Mucosa of stomach (tissue), 1 donor: ENCODE results near the gene TYW5.

Experiments
- H3K27me3 ChIP-seq: one replicate; pipeline ENCODE4 v1.7.0; 2013; ENCODE audit warnings: mild to moderate bottlenecking, low read length; ENCODE audit not compliant: control insufficient read depth, insufficient read depth
- H3K36me3 ChIP-seq: one replicate; pipeline ENCODE4 v1.7.0; 2013; ENCODE audit warnings: low read length; ENCODE audit not compliant: control insufficient read depth, insufficient read depth
- H3K4me1 ChIP-seq: one replicate; pipeline ENCODE4 v1.7.0; 2013; ENCODE audit warnings: mild to moderate bottlenecking, low read length; ENCODE audit not compliant: control insufficient read depth, insufficient read depth
- H3K4me3 ChIP-seq: one replicate; pipeline ENCODE4 v1.7.0; 2013; ENCODE audit warnings: low read length
- H3K9ac ChIP-seq: one replicate; pipeline ENCODE4 v1.7.0; 2013; ENCODE audit warnings: mild to moderate bottlenecking, low read length, moderate library complexity
- H3K9me3 ChIP-seq: one replicate; pipeline ENCODE4 v1.7.0; 2013; ENCODE audit warnings: mild to moderate bottlenecking, low read length, moderate library complexity; ENCODE audit not compliant: control insufficient read depth
- donor health status: Pancreatic carcinoma.

The TYW5 gene

DNA sequence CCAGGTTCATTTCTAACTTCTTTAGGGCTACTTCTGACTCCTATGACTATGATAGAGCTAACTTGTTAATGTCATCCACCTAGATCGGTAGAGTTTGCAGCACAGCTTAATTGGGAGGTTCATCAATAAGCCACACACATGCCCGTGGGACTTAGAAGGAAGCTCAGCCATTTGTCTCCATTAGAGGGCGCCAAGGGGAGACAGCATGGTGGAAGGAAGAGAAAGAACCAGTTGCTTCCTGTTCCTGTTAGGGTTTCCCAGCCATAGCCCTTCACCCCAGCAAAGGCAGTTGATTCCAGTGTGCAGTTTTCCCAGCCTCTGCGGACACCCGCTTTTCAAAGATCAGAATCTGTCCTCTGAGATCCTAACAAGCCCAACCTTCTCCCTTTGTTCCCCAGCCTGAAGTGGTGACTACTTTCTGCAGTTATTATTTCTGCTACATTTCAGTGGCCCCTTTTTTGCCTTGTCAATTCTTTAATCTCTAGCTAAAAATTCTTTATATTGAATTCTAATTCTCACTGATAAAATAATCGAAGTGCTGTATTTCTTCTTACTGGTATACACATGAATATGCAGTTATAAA, 30.4 kb upstream of the TYW5 start:
- H3K36me3 ChIP-seq: no peaks in the 10 kb centered on the region
- peaks cover 12% of the 10 kb centered on the region for H3K4me1 ChIP-seq
- H3K9ac ChIP-seq: no peak overlapping the region
- no peaks in the 10 kb centered on the region for H3K27me3 ChIP-seq
- no peak overlapping the region for H3K4me3 ChIP-seq
- no peaks in the 10 kb centered on the region for H3K9me3 ChIP-seq

DNA sequence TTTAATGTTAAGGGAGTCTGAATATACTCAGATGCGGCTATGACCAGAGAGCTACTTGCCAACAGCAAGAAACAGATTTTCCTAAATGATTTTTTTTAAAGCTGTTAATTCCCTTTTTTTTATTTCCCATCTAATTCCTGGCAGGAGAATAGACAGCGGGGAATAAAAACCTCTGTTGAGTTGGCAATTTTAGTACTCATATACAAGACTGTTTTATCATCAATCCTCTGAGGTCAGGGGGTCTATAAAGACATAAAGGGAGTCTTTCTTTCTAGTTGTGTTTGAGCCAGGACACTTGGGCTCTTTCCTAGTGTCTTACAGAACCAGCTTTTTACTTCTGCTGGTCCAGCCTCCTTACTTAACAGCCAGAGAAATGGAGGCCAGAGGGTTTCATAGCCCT, 29.5 kb upstream of the TYW5 start:
- no peaks in the 10 kb centered on the region for H3K27me3 ChIP-seq
- no peaks in the 10 kb centered on the region for H3K36me3 ChIP-seq
- no peak overlapping the region for H3K9ac ChIP-seq
- H3K9me3 ChIP-seq: no peaks in the 10 kb centered on the region
- no peak overlapping the region for H3K4me3 ChIP-seq
- H3K4me1 ChIP-seq: peaks cover 14% of the 10 kb centered on the region

DNA sequence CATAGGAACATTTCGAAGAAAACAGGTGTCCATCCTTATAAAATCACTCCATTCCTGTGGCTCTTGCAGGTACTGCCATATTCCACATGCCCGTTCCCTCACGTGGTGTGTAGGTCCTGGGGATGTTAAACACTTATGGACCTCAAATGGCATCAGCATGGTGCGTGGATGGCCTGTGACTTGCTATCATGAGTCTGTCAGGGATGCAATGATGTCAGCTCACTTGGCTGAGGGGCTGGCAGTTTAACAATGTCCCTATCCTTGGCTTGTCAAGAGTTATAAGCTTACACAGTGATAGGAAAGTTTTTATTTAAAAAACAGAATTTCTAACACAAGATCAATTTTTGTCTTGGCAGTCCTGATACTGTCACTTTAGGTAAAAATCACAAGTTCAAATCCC, 28.9 kb upstream of the TYW5 start:
- peaks cover 19% of the 10 kb centered on the region for H3K4me1 ChIP-seq
- no peaks in the 10 kb centered on the region for H3K36me3 ChIP-seq
- H3K4me3 ChIP-seq: no peak overlapping the region
- H3K9ac ChIP-seq: no peak overlapping the region
- no peaks in the 10 kb centered on the region for H3K9me3 ChIP-seq
- no peaks in the 10 kb centered on the region for H3K27me3 ChIP-seq

DNA sequence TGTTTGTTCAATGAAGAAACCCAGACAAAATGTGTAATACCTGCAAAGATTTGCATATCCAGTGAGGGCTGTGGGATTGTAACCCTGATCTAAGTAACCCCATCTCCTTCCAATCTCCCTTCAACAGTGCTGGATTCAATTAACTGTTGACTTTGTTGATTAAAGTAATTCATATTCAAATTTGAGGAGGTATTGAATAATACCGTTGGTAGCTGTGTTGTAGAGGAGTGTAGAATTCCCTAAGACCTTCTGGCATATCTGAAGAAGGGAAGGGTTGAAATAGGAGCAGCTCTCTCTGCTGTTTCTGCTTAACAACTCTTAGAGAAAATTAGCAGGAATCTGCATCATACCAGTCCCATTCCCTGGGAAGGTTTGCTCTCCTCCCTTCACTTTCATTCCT, 28.2 kb upstream of the TYW5 start:
- Histone ChIP-seq H3K36me3 (no peaks in the 10 kb centered on the region), H3K9ac (no peak overlapping the region), H3K9me3 (no peaks in the 10 kb centered on the region), H3K27me3 (no peaks in the 10 kb centered on the region), H3K4me1 (peaks cover 19% of the 10 kb centered on the region), H3K4me3 (no peak overlapping the region)

DNA sequence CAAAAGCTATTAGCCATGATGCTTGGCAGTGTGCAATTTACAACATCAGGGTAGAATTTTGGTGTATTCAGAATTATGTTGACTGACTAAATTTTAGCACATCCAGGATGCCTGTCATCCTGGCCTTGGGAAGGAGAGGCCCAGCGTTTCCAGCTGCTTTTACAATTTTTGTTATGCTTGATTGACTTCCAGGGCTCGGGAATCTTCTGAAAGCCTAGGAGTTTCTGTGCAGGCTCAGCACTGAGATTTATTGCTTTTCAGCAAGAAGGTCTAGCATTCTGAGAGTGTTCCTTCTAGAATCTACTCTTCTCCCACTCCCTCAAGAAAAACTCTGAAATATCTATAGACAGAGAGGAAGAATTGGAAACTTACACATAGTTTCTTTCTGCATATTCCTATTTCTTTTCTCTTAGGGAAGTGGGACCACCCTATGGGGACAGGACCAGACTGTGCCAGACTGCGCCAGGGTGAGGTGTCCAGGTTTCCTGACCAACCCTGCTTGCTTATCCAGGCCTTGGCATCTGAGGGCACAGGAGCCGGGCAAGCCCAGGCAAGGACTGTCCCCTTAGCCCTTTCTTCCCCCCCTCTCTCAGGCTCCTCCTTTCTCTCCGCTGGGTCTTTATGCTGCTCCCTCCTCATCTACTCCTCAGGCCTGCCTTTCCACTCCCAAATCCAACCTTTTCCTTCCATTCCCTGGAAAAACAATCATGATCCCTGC, 27.0 kb upstream of the TYW5 start:
- no peak overlapping the region for H3K9ac ChIP-seq
- H3K4me1 ChIP-seq: peaks cover 20% of the 10 kb centered on the region
- no peaks in the 10 kb centered on the region for H3K36me3 ChIP-seq
- H3K4me3 ChIP-seq: no peak overlapping the region
- no peaks in the 10 kb centered on the region for H3K27me3 ChIP-seq
- H3K9me3 ChIP-seq: no peaks in the 10 kb centered on the region

DNA sequence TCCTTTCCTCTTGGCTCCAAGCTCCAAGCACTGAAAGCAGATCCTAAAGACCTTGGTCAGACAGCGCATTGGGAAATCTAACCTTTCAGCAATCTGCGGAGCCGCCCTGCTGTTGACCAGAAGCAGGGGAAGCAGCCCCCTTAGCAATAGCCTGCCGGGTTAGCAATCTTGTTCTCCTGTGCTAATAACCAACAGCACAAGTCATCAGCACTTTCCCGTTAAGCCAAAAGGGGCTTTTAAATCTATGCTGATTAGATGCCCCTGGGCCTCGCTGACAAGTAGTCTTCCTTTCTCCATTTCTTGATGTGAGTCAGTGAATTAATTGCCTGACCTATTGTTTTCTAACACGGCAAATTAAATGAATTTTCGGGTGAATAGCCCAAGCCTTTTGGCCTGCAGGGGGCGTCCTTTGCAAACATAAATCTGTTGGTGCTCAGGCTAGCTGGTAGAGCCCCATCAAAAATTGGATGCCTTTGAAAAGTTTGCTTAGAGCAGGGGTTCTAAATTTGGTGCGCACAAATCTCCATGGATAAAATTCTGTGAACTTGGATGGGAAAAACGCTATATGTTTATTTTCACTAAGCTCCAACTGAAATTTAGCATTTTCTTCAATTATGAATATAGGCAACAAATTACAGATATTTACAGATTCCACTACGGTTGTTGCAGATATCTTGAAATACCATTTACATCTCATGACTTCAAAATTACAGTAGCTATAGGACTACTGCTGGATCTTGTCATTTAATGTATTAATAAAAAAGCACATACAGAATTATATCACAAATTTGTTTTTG, 24.7 kb upstream of the TYW5 start:
- Histone ChIP-seq H3K4me3 (no peak overlapping the region), H3K4me1 (peaks cover 12% of the 10 kb centered on the region), H3K36me3 (no peaks in the 10 kb centered on the region), H3K9ac (no peak overlapping the region), H3K9me3 (no peaks in the 10 kb centered on the region), H3K27me3 (no peaks in the 10 kb centered on the region)

DNA sequence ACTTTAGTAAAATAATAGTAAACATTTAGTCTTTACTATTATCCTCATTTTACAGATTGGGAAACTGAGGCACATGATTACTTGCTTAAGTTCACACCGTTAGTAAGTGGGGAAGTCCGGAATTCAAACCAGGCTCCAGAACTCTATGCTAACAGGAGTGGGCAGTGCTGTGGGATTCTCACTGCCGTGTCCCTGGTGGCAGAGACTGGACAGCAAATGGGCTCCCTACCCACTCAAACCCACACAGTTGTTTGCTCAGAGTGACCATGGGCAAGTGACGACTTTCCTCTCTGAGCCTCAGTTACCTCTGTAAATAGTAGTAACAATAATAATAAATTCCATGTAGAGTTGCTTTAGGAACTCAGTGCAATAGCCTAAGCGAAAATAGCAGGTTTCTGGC, 24.1 kb upstream of the TYW5 start:
- Histone ChIP-seq H3K27me3 (no peaks in the 10 kb centered on the region), H3K4me3 (no peak overlapping the region), H3K4me1 (peaks cover 12% of the 10 kb centered on the region), H3K9me3 (no peaks in the 10 kb centered on the region), H3K9ac (no peak overlapping the region), H3K36me3 (no peaks in the 10 kb centered on the region)

DNA sequence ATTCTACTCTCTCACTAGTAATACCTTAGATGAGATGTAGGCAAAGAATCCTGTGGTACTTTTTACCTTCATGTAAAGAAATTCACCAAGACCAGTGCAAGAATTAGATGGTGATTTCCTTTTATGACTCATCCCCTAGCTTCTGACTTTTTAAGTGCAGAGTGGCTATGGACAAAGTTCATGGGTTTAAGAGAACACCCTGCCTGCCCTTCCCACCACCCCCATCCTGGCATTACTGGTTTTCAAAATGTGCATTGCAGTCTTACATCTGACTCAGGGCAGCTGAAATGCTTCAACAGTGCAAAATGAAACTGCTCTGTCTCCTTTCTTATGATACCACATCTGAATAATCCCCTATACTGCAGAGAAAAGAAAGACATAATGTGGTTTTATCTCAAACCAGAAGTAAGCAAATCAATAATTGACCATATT, 22.7 kb upstream of the TYW5 start:
- peaks cover 12% of the 10 kb centered on the region for H3K4me1 ChIP-seq
- no peaks in the 10 kb centered on the region for H3K27me3 ChIP-seq
- H3K9me3 ChIP-seq: no peaks in the 10 kb centered on the region
- no peak overlapping the region for H3K9ac ChIP-seq
- H3K36me3 ChIP-seq: no peaks in the 10 kb centered on the region
- H3K4me3 ChIP-seq: no peak overlapping the region

DNA sequence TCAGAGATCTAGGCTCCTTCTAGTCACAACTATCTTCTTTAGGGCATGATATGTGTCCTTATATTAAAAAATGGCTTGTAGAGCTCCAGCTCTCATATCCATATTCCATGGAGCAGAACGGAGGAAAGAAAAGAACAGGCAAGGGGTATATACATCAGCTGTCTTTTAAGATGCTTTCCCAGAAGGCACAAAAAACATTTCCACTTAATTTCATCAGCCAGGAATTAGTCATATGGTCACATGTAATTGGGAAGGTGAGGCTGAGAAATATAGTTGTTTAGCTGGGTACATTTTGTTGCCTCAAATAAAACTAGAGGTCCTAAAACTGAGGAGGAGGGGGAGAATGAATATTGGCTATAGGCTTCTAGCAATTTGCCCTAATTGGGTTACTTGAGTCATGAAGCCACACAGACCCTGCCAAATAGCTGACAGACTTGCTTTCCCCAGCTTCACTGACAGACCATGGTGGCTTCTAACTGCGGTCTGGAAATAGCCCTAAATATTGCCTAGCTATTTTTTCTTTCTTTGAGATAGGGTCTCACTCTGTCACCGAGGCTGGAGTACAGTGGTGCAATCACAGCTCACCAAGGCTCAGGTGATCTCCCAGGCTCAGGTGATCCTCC, 20.1 kb upstream of the TYW5 start:
- H3K36me3 ChIP-seq: no peaks in the 10 kb centered on the region
- H3K4me3 ChIP-seq: no peak overlapping the region
- H3K9ac ChIP-seq: no peak overlapping the region
- H3K9me3 ChIP-seq: no peaks in the 10 kb centered on the region
- peaks cover 12% of the 10 kb centered on the region for H3K4me1 ChIP-seq
- no peaks in the 10 kb centered on the region for H3K27me3 ChIP-seq

DNA sequence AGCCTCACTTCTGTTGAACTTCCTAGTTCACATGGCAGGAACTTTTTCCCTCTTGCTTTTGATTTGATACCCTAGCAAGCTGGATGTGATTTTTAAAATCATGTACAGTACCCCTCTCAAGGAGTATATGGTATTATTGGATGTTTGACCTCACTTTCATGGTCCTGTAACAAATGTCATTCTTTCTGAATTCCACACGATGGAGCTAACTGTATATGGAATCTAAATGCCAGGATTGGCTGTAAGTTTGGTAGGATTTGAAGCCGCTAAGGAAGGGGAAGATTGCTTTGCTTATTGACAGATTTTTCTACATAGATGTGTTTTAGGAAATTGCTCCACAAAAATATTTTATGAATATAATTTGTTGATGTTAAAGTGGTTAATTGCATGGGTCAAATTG, 18.4 kb upstream of the TYW5 start:
- Histone ChIP-seq H3K9me3 (no peaks in the 10 kb centered on the region), H3K36me3 (no peaks in the 10 kb centered on the region), H3K27me3 (no peaks in the 10 kb centered on the region), H3K9ac (no peak overlapping the region), H3K4me3 (no peak overlapping the region), H3K4me1 (peaks cover 6% of the 10 kb centered on the region)

DNA sequence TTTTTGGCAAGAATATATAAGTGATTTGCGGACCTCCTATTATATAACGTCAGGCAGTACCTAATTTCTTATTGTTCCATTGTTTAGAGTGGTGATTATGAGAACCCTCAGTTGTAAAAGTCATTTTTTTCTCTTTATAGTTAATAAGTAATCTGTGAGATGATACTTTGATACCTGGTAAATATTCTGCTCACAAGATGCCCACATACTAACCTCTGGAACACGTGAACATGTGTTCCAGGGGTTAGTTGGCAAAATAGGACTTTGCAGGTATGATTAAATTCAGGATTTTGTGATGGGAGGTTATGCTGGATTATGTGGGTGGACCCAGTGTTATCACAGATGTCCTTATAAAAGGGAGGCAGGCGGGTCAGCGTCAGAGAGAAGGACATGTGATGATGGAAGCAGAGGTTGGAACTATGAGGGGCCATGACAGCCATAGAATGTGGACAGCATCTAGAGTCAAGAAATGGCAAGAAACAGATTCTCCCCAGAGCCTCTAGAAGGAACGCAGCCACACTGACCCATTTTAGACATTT, 16.9 kb upstream of the TYW5 start:
- Histone ChIP-seq H3K9me3 (no peaks in the 10 kb centered on the region), H3K27me3 (no peaks in the 10 kb centered on the region), H3K9ac (no peak overlapping the region), H3K4me1 (no peaks in the 10 kb centered on the region), H3K36me3 (no peaks in the 10 kb centered on the region), H3K4me3 (no peak overlapping the region)

DNA sequence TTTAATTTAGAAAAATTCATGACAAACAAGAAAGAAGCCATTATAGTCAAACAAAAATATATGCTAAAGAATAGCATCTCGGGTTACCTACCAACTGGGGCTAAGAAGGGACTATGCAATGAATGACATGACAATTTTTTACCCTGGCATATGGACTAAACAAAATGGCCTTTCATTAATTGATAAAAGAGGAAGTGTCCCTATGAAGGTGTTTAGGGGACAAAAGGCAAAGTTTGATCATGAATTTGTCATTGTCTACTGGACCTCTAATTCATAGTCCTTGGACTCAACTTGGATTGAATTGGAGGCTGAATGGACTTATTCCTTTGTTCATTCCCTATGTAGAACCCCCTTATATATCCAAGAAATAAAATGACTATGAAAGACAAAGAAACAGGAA, 12.8 kb upstream of the TYW5 start:
- Histone ChIP-seq H3K9ac (no peak overlapping the region), H3K27me3 (no peaks in the 10 kb centered on the region), H3K4me3 (no peak overlapping the region), H3K36me3 (no peaks in the 10 kb centered on the region), H3K9me3 (no peaks in the 10 kb centered on the region), H3K4me1 (no peaks in the 10 kb centered on the region)
